AG04449 (cell line): ENCODE measurements around the gene PARPBP.

ENCODE experiments used
- CTCF ChIA-PET: fragments of 350-600 bp; formaldehyde crosslinking; extraction: SDS; loops from one replicate; lab custom pipeline; 2021; ENCODE audit warnings: antibody characterized with exemption; lab: Yijun Ruan, JAX
- POLR2A ChIA-PET: fragments of 400-600, 350-600 bp; formaldehyde crosslinking; extraction: SDS; loops from one replicate; lab custom pipeline; 2020; ENCODE audit warnings: antibody characterized with exemption, inconsistent platforms; lab: Yijun Ruan, JAX
- DNase-seq: peaks from one replicate; pipeline ENCODE4 v3.0.0-alpha.2; 2010; ENCODE audit warnings: low read depth, low spot score
- H3K4me3 ChIP-seq: 2 replicates; pipeline ENCODE4 v1.5.1; 2011; ENCODE audit warnings: low read depth, mild to moderate bottlenecking, control low read depth, low read length
- CTCF ChIP-seq: IDR thresholded peaks from one replicate; pipeline ENCODE4 v1.5.1; 2011; ENCODE audit warnings: mild to moderate bottlenecking, moderate library complexity, low read length, control low read depth, inconsistent platforms; ENCODE audit not compliant: insufficient read depth; ENCODE audit errors: missing control alignments

Gene PARPBP

GRCh38 chr12:102174761-102175160 lies 54.8 kb downstream of the PARPBP start:
- CTCF ChIA-PET: no interaction called here

GRCh38 chr12:102182635-102183034 lies 62.7 kb downstream of the PARPBP start:
- no peak for TF ChIP-seq CTCF
- ChIA-PET POLR2A (no interaction called here), CTCF (no interaction called here)
- no peak overlapping the region for H3K4me3 ChIP-seq
- DNase-seq: no peak

More at GRCh38 chr12:102174761-102175160, 54.8 kb downstream of the PARPBP start:
- H3K4me3 ChIP-seq: no peak overlapping the region
- POLR2A ChIA-PET: no interaction called here
- no peak for TF ChIP-seq CTCF
- no peak for DNase-seq

GRCh38 chr12:102195826-102196225 lies 75.8 kb downstream of the PARPBP start:
- H3K4me3 ChIP-seq: no peak overlapping the region
- TF ChIP-seq CTCF: no peak
- CTCF ChIA-PET: no interaction called here
- POLR2A ChIA-PET: no interaction called here
- DNase-seq: no peak

GRCh38 chr12:102197789-102198188 lies 77.8 kb downstream of the PARPBP start, which contains the start of gene PMCH:
PMCH (minus strand) TSS chr12:102197833; CDS start chr12:102197770, 63 bp downstream.
- DNase-seq: no peak
- H3K4me3 ChIP-seq: no peak within 1 kb of the TSS
- CTCF ChIA-PET: no interaction called here
- POLR2A ChIA-PET: no interaction called here
- no peak for TF ChIP-seq CTCF

GRCh38 chr12:102201436-102202061 lies 81.6 kb downstream of the PARPBP start:
- ChIA-PET POLR2A (no interaction called here), CTCF (no interaction called here)

GRCh38 chr12:102202556-102202955 lies 82.6 kb downstream of the PARPBP start:
- no peak for DNase-seq
- ChIA-PET POLR2A (no interaction called here), CTCF (no interaction called here)
- H3K4me3 ChIP-seq: no peak overlapping the region
- TF ChIP-seq CTCF: no peak

More at GRCh38 chr12:102201436-102202061, 81.6 kb downstream of the PARPBP start:
- DNase-seq: no peak
- no peak overlapping the region for H3K4me3 ChIP-seq
- no peak for TF ChIP-seq CTCF
